Gastrocnemius medialis (tissue), 4 donors: ENCODE measurements around the gene B4GALT6. TPM values are rescaled to one million over a fixed set of nuclear protein-coding genes. Genes with fewer than 3 reads are reported as not detected.

ENCODE experiments used
- ATAC-seq, 2 donors: fragments of 150-250 bp; one replicate each; pipeline ENCODE4 v1.9.1; 2016
- DNase-seq, 2 donors: peaks; one replicate each; pipeline ENCODE4 v3.0.0-alpha.2; 2019
- H3K27ac ChIP-seq, 4 donors: fragments of 200-600 bp; sonication (generic); 1 replicate in 1 of 4; 2 replicates in 3 of 4; pipeline ENCODE4 v1.5.1; 2016 to 2018; ENCODE audit warnings: mild to moderate bottlenecking in 2 of 4, moderate library complexity in 1 of 4
- H3K27me3 ChIP-seq, 3 donors: fragments of 200-600 bp; sonication (generic) in 2 of 3; 1 replicate in 1 of 3; 2 replicates in 2 of 3; pipeline versions ENCODE4 v1.5.1 to v1.6.0; 2016 to 2019; ENCODE audit warnings: mild to moderate bottlenecking in 1 of 3, moderate library complexity in 1 of 3
- H3K36me3 ChIP-seq, 2 donors: fragments of 200-600 bp; sonication (generic) in 1 of 2; one replicate each; pipeline ENCODE4 v1.5.1; 2017 to 2018
- H3K4me1 ChIP-seq, 2 donors: fragments of 200-600 bp; sonication (generic) in 1 of 2; one replicate each; pipeline ENCODE4 v1.5.1; 2016 to 2017; ENCODE audit warnings: mild to moderate bottlenecking in 2 of 2
- H3K4me3 ChIP-seq, 4 donors: fragments of 200-600 bp; sonication (generic) in 3 of 4; 1 replicate in 1 of 4; 2 replicates in 3 of 4; pipeline ENCODE4 v1.5.1; 2016 to 2019; ENCODE audit warnings: mild to moderate bottlenecking in 2 of 4
- H3K9me3 ChIP-seq, 3 donors: fragments of 200-600 bp; sonication (generic) in 2 of 3; 1 replicate in 1 of 3; 2 replicates in 2 of 3; pipeline ENCODE4 v1.5.1; 2016 to 2019
- POLR2A ChIP-seq, 2 donors: fragments of 450-650 bp; IDR thresholded peaks; one replicate each; pipeline ENCODE4 v1.6.1; 2017; ENCODE audit warnings: antibody characterized with exemption in 2 of 2, mild to moderate bottlenecking in 2 of 2, moderate library complexity in 2 of 2
- in situ Hi-C, 4 donors: fragments of 200-750 bp; cut with MboI; loops; one replicate each; pipeline versions ENCODE4 v1.15.0 to v1.8.0; 2017; ENCODE audit warnings: low sequenced_read_pairs in 4 of 4
- intact Hi-C: fragments of 100-400 bp; cut with DNase I; formaldehyde crosslinking; loops from one replicate; pipeline ENCODE4 v1.15.1; 2023; ENCODE audit warnings: low total_unique reads
- total RNA-seq, 4 donors: library from RNA; depleted of rRNA; stranded (reverse); fragments of >200 nt; gene quantifications; one replicate each; pipeline versions ENCODE4 v1.1.0 to v1.2.3, GENCODE V29; 2016
- TF ChIP-seq, protein P1 (sequence below), 5 experiments: fragments of 450-650 bp in 3 of 5; fragments of 200-600 bp in 2 of 5; sonication (generic) in 2 of 5; IDR thresholded peaks in 4 of 5; conservative IDR thresholded peaks in 1 of 5; 1 replicate in 4 of 5; 2 replicates in 1 of 5; pipeline ENCODE4 v1.5.1; 2016 to 2019; ENCODE audit warnings: antibody characterized with exemption in 5 of 5, mild to moderate bottlenecking in 3 of 5, moderate library complexity in 3 of 5

B4GALT6 gene
- total RNA-seq, 4 donors from 2014 or later: 0.85 to 2.9 (median 1.9) TPM

DNA sequence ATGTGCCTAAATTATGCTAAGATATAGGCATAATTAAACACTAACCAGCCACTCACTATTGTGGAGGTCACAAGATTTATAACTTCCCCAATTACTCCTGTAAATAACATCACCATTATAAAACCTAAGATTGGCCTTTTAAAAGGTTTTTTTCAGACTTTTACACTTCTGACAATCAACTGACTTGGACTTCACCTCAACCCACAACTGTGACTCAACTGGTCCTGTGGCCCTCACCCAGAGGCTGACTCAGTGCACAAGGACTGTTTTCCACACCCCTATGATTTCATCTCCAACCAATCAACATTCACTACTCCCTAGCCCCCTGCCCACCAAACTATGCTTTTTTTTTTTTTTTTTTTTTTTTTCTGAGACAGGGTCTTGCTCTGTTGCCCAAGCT is 81.1 kb downstream of the B4GALT6 start:
- no peaks in the 10 kb centered on the region for H3K27me3 ChIP-seq
- H3K36me3 ChIP-seq: no peaks in the 10 kb centered on the region
- no peaks in the 10 kb centered on the region for H3K9me3 ChIP-seq
- DNase-seq (no peak), ATAC-seq (no peak)
- no peak overlapping the region for H3K4me3 ChIP-seq
- intact Hi-C loops: no loop called here
- H3K4me1 ChIP-seq: no peaks in the 10 kb centered on the region
- TF ChIP-seq, protein P1, sequence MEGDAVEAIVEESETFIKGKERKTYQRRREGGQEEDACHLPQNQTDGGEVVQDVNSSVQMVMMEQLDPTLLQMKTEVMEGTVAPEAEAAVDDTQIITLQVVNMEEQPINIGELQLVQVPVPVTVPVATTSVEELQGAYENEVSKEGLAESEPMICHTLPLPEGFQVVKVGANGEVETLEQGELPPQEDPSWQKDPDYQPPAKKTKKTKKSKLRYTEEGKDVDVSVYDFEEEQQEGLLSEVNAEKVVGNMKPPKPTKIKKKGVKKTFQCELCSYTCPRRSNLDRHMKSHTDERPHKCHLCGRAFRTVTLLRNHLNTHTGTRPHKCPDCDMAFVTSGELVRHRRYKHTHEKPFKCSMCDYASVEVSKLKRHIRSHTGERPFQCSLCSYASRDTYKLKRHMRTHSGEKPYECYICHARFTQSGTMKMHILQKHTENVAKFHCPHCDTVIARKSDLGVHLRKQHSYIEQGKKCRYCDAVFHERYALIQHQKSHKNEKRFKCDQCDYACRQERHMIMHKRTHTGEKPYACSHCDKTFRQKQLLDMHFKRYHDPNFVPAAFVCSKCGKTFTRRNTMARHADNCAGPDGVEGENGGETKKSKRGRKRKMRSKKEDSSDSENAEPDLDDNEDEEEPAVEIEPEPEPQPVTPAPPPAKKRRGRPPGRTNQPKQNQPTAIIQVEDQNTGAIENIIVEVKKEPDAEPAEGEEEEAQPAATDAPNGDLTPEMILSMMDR (IDR thresholded peaks at IDR 0.05 in 4 of 5, conservative IDR thresholded peaks at IDR 0.05 in 1 of 5): no peak
- no peak for TF ChIP-seq POLR2A (IDR thresholded peaks at IDR 0.05)
- no peak overlapping the region for H3K27ac ChIP-seq
- in situ Hi-C loops: no loop called here

DNA sequence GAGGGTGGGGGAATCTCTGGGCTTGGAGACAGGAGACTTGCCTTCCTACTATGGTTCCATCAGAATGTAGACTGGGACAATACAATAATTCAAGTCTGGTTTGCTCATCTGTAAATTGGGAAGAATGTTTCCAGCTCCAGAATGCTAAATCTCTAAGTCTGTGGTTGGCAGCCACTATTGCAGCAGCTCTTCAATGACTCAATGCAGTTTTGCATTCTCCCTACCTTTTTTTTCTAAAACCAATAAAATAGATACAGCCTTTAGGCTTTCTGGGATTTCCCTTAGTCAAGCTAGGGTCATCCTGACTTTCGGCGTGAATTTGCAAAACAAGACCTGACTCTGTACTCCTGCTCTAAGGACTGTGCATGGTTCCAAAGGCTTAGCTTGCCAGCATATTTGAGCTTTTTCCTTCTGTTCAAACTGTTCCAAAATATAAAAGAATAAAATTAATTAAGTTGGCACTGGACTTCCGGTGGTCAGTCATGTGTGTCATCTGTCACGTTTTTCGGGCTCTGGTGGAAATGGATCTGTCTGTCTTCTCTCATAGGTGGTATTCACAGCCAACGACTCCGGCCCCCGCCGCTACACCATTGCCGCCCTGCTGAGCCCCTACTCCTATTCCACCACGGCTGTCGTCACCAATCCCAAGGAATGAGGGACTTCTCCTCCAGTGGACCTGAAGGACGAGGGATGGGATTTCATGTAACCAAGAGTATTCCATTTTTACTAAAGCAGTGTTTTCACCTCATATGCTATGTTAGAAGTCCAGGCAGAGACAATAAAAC is 86.2 kb downstream of the B4GALT6 start:
- intact Hi-C loops: no loop called here
- Histone ChIP-seq H3K36me3 (no peaks in the 10 kb centered on the region), H3K4me1 (no peaks in the 10 kb centered on the region), H3K27ac (no peak overlapping the region), H3K4me3 (no peak overlapping the region), H3K27me3 (no peaks in the 10 kb centered on the region), H3K9me3 (no peaks in the 10 kb centered on the region)
- TF ChIP-seq POLR2A (IDR thresholded peaks at IDR 0.05): no peak
- TF ChIP-seq, protein P1 (IDR thresholded peaks at IDR 0.05 in 4 of 5, conservative IDR thresholded peaks at IDR 0.05 in 1 of 5): no peak
- no peak for DNase-seq
- in situ Hi-C loops: no loop called here
- ATAC-seq: no peak

DNA sequence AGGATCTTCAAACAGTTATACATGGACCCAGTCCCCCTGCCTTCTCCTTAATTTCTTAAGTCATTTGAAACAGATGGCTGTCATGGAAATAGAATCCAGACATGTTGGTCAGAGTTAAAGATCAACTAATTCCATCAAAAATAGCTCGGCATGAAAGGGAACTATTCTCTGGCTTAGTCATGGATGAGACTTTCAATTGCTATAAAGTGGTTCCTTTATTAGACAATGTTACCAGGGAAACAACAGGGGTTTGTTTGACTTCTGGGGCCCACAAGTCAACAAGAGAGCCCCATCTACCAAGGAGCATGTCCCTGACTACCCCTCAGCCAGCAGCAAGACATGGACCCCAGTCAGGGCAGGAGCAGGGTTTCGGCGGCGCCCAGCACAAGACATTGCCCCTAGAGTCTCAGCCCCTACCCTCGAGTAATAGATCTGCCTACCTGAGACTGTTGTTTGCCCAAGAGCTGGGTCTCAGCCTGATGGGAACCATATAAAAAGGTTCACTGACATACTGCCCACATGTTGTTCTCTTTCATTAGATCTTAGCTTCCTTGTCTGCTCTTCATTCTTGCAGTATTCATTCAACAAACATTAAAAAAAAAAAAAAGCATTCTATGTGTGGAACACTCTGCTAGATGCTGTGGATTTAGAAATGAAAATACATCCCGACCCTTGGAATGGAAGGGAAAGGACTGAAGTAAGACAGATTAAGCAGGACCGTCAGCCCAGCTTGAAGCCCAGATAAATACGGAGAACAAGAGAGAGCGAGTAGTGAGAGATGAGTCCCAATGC is 88.1 kb downstream of the B4GALT6 start:
- no peak overlapping the region for H3K4me3 ChIP-seq
- H3K36me3 ChIP-seq: no peaks in the 10 kb centered on the region
- TF ChIP-seq POLR2A (IDR thresholded peaks at IDR 0.05): no peak
- TF ChIP-seq, protein P1 (IDR thresholded peaks at IDR 0.05 in 4 of 5, conservative IDR thresholded peaks at IDR 0.05 in 1 of 5): no peak
- H3K9me3 ChIP-seq: no peaks in the 10 kb centered on the region
- intact Hi-C loops: no loop called here
- H3K4me1 ChIP-seq: no peaks in the 10 kb centered on the region
- DNase-seq: no peak
- no peak for ATAC-seq
- in situ Hi-C loops: no loop called here
- no peaks in the 10 kb centered on the region for H3K27me3 ChIP-seq
- no peak overlapping the region for H3K27ac ChIP-seq

DNA sequence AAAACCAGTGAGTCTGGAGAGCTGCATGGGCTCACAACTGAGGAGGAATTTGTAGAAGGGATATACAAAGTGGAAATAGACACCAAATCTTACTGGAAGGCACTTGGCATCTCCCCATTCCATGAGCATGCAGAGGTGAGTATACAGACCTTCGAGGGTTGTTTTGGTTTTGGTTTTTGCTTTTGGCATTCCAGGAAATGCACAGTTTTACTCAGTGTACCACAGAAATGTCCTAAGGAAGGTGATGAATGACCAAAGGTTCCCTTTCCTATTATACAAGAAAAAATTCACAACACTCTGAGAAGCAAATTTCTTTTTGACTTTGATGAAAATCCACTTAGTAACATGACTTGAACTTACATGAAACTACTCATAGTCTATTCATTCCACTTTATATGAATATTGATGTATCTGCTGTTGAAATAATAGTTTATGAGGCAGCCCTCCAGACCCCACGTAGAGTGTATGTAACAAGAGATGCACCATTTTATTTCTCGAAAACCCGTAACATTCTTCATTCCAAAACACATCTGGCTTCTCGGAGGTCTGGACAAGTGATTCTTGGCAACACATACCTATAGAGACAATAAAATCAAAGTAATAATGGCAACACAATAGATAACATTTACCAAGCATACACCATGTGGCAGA is 89.1 kb downstream of the B4GALT6 start:
- Histone ChIP-seq H3K4me1 (no peaks in the 10 kb centered on the region), H3K36me3 (no peaks in the 10 kb centered on the region), H3K27ac (no peak overlapping the region), H3K4me3 (no peak overlapping the region), H3K27me3 (no peaks in the 10 kb centered on the region), H3K9me3 (no peaks in the 10 kb centered on the region)
- intact Hi-C loops: no loop called here
- ATAC-seq (no peak), DNase-seq (no peak)
- TF ChIP-seq, protein P1 (IDR thresholded peaks at IDR 0.05 in 4 of 5, conservative IDR thresholded peaks at IDR 0.05 in 1 of 5): no peak
- no peak for TF ChIP-seq POLR2A (IDR thresholded peaks at IDR 0.05)
- in situ Hi-C loops: no loop called here
